ENCODE results near the gene DSG4.

Gene DSG4

GRCh38 chr18:31446854-31447253 lies 70.3 kb downstream of the DSG4 start:
- no peak for DNase-seq (ENCODE audit: low read depth, low spot score)

GRCh38 chr18:31447530-31448191 lies 71.1 kb downstream of the DSG4 start, which contains the start of gene DSG3:
Gene DSG3, plus strand, starts transcription at chr18:31447741. Its CDS starts 137 bp downstream, at chr18:31447878.
- DNase-seq (ENCODE audit: low read depth, low spot score): no peak

GRCh38 chr18:31450409-31450808 lies 73.8 kb downstream of the DSG4 start:
- DNase-seq (ENCODE audit: low read depth, low spot score): no peak

GRCh38 chr18:31451625-31452024 lies 75.0 kb downstream of the DSG4 start:
- DNase-seq (ENCODE audit: low read depth, low spot score): no peak

GRCh38 chr18:31454066-31454708 lies 77.6 kb downstream of the DSG4 start:
- DNase-seq (ENCODE audit: low read depth, low spot score): no peak
